Measurements from ENCODE around the gene MOV10L1. TPM values are rescaled to one million over a fixed set of nuclear protein-coding genes. Genes with fewer than 3 reads are reported as not detected.

The MOV10L1 gene
- total RNA-seq, 1 experiment from 2014 or later = 2.9 TPM

GRCh38 chr22:50104141-50104544, 14.3 kb downstream of the MOV10L1 start:
- DNase-seq (ENCODE audit: low spot score) = no peak

GRCh38 chr22:50105208-50106100, 15.6 kb downstream of the MOV10L1 start:
- no peak for DNase-seq (ENCODE audit: low spot score)

GRCh38 chr22:50107529-50107928, 17.7 kb downstream of the MOV10L1 start:
- no peak for DNase-seq (ENCODE audit: low spot score)

- DNase-seq (ENCODE audit: low spot score) = no peak
These were observed 21.2 kb downstream of the MOV10L1 start for GRCh38 chr22:50111056-50111455.

- peak; percentile 79 for DNase-seq (ENCODE audit: low spot score)
These were observed 22.6 kb downstream of the MOV10L1 start for GRCh38 chr22:50112151-50113118.

GRCh38 chr22:50114221-50115021, 24.6 kb downstream of the MOV10L1 start:
- DNase-seq (ENCODE audit: low spot score) = peak; percentile 48

- peak; percentile 64 for DNase-seq (ENCODE audit: low spot score)
These were observed 25.9 kb downstream of the MOV10L1 start for GRCh38 chr22:50115693-50116092.

- DNase-seq (ENCODE audit: low spot score) = no peak
These were observed 27.5 kb downstream of the MOV10L1 start for GRCh38 chr22:50117168-50117762.

GRCh38 chr22:50118129-50118528, 28.3 kb downstream of the MOV10L1 start:
- DNase-seq (ENCODE audit: low spot score) = no peak

- peak; percentile 76 for DNase-seq (ENCODE audit: low spot score)
These were observed 28.9 kb downstream of the MOV10L1 start for GRCh38 chr22:50118557-50119168.

- DNase-seq (ENCODE audit: low spot score) = no peak
These were observed 29.5 kb downstream of the MOV10L1 start for GRCh38 chr22:50119169-50119767.

GRCh38 chr22:50119768-50120251, 30.0 kb downstream of the MOV10L1 start:
- peak; percentile 34 for DNase-seq (ENCODE audit: low spot score)

GRCh38 chr22:50121202-50121740, 31.5 kb downstream of the MOV10L1 start:
- DNase-seq (ENCODE audit: low spot score) = no peak

GRCh38 chr22:50123119-50123518, 33.3 kb downstream of the MOV10L1 start:
- DNase-seq (ENCODE audit: low spot score) = no peak

GRCh38 chr22:50125029-50125428, 35.2 kb downstream of the MOV10L1 start:
- DNase-seq (ENCODE audit: low spot score) = no peak

- DNase-seq (ENCODE audit: low spot score) = no peak
These were observed 39.4 kb downstream of the MOV10L1 start for GRCh38 chr22:50129121-50129736.

- DNase-seq (ENCODE audit: low spot score) = no peak
These were observed 42.1 kb downstream of the MOV10L1 start for GRCh38 chr22:50131894-50132293.

GRCh38 chr22:50134481-50134880, 44.7 kb downstream of the MOV10L1 start:
- no peak for DNase-seq (ENCODE audit: low spot score)

GRCh38 chr22:50136581-50137015, 46.8 kb downstream of the MOV10L1 start:
- DNase-seq (ENCODE audit: low spot score) = no peak
